Right forelimb (tissue), 1 donor: ENCODE data around the gene HOXC6.

Source experiments
- DNase-seq: peaks from one replicate; pipeline ENCODE4 v3.0.0-alpha.2; 2018

Gene HOXC6

DNA sequence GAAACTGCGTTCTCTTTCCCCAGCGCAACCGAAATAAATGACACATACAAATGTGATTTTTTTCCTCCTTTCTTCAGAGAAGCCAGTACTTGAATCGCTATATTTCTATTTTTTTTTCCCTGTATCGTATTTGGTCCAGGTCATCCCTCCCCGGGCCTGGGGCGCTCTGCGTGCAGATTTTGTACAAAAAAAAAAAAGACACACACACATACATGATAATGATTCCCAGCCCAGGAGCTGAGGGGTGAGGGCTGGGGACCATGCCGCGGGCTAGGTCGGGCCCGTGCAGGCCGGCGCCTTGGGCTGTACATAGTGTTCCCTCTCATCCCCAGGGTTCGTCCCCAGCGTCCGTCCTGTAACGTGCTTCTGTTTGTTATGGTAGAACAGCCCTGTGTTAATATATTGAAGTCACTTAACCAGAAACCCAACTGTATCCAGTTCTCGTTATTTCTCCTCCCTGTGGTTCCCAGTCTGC is 25.3 kb upstream of the HOXC6 start:
- no peak for DNase-seq

DNA sequence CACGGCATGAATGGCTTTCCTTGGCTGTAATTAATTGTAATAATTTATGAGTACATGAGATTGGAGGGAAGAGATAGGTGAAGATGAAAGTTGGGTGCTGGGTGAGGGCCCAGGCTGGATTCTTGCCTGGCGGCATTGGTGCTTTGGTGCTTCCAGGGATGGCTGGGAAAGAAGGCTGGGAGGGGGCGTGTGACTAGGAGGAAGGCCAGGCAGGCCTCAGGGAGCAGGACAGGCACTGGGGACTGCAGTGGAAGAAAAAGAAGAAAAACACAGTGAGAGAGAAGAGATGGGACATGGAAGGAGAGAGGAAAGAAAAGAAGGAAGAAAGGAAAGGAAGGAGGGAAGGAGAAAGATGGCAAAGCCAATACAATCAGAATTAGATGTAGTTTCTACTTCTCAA is 24.6 kb upstream of the HOXC6 start:
- no peak for DNase-seq

DNA sequence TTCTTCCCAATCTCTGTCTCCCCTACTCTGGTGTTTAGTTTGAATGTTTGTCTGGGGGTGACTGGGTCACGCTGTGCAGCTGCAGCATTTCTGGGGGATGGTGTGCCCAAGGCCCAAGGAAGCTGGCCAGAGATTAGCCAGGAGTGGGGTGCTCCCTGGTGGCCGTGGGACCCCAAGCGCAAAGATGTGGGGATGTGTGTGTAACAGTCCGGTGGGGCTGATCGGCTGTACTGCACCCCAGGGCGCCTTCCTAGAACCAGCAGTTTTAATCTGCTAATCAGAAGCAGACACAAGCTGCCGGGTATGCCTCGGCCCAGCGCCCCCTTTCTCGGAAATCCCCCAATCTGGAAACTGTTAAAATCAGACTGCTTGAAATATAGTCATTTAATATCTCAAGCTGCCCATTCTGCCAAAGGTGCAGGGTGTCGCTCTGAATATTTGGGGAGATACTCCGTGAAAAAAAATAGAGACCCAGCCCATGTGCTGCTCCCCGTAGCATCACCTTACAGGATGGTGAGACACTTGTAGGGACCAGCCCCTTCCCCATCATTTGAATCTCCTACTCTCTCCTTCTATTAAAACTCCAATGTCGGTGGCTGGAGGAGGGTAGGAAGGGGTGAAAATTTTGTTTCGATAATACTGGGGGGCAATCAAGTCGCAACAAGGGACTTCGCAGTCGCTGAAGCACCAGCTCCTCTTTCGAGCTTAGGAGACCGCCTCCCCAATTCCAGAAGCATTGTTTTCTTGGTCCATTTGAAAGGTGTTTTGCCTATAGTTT is 24.0 kb upstream of the HOXC6 start:
- DNase-seq: no peak

DNA sequence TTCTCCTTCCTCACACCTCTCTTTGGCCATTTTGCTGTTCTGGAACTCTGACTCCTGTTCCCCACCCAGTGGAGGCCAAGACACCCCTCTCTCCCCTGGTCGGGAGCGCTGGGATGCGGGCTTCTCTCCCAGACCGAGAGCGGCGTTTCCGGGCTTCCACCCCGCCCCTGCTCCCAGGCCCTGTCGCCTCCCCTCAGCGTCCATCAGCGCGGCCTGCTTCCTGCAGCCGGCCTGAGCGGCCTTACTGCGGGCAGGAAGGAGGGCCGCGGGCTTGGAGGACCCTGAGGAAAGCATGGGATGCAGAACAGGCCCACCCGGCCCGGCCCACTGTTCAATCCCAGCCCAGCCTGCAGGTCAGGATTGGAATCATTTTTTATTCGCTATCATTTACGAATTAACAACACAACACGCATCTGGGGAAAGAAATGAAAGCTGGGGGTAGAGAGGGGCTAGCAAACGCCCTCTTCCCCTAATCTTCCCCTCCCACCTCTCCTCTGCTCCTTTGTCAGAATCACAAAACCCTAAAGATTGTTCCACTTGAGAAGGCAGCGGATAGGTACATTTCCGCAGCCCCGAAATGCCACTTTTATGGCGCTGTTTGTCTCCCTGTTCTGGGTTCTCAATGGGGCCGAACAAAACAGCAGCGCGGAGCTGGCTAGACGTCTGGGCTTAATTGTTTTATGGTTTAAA is 23.3 kb upstream of the HOXC6 start:
- no peak for DNase-seq

DNA sequence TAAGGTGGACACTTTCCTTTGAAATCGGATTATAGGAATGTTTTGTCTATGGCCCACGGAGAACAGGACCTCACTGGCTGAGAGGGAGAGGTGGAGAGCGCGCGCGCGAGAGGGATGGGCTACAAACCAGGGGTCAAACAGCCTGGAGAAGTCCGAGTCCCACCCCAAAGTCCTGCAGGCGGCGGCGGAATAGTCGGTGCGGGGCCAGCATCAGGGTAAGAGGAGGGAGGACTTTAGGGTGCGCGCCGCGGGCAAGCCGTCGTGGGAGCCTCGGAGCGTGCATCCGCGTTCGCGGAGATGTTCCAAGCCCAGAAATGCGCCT is 22.7 kb upstream of the HOXC6 start:
- no peak for DNase-seq

DNA sequence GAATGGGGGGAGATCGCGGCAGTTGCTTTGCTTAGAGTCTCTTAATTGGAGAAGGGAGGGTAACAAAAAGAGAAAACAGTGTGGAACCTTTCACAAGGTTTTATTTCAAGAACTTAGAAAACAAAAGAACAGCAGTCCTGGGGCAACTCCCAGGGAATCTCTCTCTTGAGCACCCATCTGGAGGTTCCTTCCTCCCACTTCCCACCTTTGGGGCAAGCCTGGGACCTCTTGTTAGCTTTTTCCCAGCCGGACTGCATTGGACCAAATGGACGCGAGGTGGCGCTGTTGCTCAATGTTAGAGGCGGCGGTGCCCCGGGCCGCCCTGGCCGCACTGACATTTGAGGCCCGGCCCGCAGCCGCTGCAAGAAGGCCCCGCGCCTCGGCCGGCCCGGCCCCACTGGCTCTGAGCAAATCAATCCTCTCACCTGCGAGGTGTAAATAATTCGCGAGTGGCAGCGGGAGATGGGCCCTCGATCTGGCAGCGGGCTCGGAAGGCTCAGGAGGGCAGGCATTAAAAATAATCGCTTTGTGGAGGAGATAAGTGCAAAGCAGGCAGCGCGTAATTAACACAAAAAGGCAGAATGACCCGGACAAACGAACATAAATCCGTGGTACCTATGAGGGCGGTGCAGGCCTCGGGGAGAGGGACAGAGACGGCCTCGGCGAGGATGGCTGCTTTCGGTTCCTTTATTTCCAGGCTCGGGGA is 22.2 kb upstream of the HOXC6 start:
- peak; percentile 93 for DNase-seq

DNA sequence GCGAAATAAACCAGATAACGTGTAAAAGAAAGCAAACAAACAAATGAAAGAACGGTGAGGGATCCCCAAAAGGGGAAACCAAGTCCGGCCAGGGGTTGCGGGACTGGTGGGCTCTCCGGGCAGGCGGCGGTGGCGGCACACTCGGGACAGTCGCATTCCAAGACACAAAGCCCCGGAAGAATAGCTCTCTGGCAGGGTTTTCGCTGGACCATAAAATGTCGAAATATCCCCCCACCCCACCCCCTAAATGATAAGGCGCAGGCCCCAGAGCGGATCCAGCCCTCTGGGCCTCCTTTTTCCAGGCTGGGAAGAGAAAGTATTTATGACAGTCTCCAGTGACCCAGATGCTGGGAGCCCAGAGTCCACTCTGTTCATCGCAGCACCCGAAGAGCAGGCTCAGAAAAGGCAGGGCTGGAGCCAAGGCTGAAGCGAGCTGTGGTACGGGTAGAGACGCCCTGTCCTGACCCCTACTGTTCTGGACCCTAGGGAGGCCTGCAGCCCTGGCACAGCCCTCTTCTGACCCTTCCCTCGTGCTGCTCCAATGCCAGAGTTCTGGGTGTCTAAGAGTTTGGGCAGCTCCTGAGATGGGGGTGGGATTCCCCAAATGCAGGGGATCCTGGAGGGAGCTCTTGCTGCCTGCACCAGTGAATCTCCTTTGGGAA is 21.6 kb upstream of the HOXC6 start:
- no peak for DNase-seq

DNA sequence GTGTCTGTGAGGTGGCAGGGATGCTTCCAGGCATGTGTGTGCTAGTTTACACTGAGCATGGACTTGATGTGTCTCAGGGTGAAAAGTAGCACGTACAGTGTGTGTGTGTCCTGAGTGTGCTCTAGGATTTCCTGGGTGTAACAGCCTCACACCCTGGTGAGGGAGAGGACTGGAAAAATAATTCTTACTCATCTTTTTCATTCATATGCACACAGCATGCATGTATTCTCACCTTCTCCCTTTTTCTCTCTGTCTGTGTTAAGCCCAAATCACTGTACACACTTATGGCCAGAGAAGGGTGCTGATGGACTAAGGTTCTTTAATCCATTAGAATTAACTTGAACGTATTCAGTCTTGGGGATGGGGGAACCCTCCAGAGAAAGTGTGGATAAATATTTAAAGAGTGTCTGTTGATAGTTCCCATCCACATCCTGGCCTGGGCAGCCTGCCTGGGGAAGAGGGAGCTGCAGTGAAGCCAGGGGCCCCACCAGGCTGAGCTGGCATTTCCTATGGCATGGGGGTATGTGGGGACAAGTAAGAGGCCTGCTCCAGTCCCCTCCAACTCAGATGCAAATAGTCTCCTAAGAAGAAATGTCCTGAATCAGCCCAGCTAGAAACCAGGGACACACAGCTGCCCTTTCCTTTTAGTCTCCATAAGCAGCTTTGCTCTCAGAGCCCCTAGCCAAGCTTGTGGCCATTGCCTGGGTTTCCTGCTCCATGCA is 20.5 kb upstream of the HOXC6 start:
- no peak for DNase-seq

DNA sequence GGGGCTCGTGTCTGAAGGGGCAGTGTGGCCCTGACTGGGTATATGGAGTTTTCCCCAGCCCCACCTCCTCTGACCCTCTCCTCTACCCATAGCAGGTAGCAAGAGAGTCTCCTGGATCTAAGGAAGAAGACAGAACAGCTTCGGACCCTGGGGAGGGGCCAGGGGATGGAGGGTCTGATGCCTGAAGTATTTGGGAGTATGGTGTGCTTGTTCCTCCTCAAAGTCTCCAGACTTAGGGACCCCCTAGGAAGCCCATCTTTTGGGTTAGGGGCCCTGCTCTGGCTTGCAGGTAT is 20.0 kb upstream of the HOXC6 start:
- DNase-seq: no peak

DNA sequence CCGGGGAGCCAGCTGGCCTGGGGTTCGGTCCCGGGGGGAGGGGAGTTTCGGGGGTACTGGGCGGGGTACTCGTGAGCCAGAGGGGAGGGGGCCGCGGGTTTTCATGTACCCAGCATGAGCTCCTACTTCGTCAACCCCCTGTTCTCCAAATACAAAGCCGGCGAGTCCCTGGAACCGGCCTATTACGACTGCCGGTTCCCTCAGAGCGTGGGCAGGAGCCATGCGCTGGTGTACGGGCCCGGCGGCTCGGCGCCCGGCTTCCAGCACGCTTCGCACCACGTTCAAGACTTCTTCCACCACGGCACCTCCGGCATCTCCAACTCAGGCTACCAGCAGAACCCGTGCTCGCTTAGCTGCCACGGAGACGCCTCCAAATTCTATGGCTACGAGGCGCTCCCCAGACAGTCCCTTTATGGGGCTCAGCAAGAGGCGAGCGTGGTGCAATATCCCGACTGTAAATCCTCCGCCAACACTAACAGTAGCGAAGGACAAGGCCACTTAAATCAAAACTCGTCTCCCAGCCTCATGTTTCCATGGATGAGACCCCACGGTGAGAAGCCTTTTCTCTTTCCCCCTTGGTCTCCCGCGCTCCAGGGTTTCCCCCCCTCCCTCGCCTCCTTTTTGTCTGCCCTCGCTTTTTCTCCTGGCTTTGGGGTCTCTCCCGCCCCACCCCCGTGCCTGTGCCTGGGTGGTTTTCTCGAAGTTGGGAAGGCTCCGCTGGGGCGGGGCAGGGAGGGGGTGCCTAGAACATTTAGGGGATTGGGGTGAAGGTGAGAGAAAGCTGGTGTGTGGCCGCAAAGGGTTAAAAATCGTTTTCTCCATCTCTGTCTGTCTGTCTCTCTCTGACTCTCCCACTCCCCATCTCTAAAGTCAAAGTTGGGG is 18.8 kb upstream of the HOXC6 start:
- no peak for DNase-seq

DNA sequence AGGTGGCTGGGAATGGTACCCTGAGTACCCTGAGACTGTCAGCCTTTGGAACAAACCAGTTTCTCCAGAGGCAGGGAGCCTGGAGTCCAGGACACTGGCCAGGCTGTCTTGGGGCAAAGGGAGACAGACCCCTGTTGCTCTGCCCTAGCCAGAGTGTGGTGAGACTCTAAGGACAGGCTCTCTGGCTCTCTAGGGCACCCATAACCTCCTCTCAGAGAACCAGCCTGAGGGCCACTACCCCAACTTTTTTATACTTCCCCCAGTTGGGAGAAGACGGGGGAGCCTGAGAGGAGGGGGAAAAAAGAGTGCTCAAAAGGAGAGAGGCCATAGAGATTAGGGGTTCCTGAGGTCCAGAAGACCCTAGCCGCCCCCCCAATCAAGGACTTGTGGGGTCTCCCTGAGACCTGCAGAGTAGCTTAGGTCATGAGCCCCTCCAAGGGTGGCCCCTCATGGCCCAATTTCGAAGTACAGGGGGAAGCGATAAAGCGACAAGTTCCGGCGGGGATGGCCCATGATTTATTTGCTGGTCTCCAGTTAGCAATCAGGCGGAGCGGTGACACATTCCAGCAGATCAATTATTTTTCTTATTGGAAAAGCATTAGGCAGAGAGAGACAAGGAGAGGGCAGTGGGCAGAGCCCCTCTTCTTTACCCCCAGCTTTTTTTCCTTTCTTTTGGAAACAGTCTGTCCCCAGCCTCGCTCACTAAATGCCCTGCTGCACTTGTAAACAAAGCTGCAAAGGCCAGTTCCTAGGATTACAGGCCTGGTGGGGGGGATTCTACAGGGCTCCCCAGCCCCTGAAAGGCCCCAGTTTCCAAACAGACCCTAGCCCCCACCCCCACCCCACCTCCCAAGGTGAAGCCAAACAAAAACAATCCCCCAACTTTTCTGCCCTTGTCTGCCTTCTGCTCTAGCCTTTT is 17.9 kb upstream of the HOXC6 start:
- DNase-seq: no peak

DNA sequence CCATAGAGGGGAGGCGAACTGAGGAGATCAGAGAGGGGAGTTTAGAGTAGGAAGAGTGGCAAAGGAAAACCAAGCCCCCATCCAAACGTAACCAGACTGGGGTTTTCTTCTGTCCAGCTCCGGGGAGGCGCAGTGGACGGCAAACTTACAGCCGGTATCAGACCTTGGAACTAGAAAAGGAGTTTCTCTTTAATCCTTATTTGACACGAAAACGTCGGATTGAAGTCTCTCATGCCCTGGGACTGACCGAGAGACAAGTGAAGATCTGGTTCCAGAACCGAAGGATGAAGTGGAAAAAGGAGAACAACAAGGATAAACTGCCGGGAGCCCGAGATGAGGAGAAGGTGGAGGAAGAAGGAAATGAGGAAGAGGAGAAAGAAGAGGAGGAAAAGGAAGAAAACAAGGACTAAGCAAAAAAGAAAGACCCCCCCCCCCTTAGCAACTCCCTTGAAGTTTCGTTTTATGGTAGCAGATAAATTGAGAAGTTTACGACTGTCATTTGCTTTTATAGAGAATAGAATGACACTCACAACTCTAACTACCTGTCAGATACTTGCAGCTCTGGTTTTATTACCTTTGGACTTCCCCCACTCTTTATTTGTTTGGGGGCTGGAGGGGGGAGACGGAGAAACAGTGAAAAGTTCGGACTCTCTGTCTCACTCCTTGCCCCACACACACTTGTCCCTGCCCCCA is 17.1 kb upstream of the HOXC6 start:
- no peak for DNase-seq

DNA sequence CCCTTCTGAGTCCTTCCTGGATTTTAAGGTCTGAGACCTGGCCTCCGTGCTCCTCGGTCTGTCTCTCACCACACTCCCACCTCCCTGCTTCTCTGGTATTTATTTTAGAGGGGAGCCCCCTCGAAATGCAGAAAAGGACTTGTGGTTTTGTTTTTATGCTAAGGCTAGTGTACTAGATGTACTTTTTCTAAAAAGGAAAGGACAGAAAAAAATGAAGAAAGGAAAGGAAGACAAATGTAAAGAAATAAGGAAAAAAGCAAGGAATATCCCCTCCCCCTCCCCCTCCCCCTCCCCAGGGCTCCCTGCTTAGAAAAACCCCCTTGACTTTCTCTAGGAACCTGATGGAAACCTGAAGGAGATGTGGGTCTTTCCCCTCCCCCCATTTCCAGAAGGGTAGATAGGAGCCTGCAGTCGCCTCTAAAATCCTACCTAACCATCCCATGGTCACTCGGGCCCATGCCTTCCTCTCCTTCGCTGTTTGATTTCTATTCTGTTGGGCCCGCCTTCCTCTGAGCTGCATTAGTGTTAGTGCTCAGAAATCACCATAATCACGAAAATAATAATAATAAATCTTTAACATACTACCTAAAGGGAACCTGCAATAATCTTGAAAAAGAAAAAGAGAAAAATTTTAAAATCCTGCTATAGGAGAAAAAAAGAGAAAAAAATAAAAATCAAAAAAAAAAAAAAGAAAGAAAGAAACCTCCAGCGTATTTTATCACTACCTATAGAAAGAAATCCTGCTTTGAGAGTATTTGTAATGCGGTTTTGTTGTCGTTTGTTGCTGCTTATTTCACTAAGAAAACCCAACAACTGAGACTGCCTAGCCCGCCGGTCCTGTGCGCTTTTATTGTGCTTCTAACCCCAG is 16.3 kb upstream of the HOXC6 start:
- no peak for DNase-seq

DNA sequence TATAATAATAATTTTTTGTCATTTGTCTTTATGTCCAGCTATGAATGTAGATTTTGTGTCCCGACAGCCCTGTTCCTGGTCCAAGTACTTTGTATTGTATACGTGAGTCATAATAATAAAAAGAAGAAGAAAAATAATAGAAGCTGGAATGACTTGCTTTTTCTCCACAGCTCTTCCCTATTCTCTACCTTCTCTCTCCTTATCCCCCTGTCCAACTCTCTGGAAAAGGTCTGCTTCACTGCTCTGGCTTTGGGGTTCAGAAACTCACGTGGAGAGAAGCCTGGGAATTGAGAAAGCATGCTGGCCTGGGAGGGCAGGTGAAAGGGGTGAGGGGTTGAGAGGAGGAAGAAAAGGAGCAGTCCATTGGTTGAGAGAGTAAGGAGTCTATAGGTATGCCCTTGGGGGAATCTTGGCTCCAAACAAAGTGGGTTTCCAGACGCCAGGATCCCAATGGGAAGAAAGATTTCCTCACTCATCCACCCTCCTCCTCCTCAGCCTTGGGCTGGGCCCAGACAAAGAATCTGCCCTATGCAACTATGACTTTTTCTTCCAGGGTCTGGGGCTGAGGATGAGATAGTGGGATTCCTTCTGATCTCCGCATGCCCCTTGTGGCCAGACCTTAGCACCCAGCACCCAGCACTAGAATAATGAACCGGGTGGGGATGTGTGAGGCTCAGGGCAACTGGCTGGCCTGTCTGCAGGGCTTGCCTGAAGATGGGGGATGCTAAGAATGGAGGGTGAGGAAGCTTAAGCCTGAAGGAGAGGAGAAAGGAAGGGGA is 15.4 kb upstream of the HOXC6 start:
- DNase-seq: no peak

DNA sequence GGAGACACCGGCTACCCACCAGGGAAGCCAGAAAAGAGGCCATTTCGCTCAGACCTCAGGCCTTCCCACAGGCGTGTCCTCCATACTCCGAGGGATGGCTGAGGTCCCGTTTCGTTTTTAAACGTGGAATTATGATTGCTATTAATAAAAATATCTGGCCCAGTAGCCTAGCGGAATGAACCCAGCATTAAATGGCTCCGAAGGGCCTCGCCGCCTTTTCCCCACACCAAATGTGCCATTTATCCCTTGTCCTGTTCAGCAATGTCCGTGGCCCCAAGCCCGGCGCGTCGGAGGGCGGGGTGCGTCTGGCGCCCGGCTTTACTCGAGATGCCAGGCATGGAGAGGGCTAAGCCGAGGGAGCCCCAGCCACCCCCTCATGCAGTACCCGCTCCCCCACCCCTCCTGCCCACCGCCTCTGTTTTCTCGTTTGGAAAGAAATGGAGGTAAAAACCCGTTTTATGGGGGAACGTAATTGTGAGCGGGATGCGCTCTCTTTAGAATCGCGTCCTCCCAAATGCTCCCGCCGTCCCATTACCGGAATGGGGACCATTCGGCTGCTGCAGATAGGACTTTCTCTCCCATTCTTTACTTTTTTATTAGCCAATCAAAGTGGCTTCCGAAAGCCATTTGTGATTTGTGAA is 13.7 kb upstream of the HOXC6 start:
- DNase-seq: no peak

DNA sequence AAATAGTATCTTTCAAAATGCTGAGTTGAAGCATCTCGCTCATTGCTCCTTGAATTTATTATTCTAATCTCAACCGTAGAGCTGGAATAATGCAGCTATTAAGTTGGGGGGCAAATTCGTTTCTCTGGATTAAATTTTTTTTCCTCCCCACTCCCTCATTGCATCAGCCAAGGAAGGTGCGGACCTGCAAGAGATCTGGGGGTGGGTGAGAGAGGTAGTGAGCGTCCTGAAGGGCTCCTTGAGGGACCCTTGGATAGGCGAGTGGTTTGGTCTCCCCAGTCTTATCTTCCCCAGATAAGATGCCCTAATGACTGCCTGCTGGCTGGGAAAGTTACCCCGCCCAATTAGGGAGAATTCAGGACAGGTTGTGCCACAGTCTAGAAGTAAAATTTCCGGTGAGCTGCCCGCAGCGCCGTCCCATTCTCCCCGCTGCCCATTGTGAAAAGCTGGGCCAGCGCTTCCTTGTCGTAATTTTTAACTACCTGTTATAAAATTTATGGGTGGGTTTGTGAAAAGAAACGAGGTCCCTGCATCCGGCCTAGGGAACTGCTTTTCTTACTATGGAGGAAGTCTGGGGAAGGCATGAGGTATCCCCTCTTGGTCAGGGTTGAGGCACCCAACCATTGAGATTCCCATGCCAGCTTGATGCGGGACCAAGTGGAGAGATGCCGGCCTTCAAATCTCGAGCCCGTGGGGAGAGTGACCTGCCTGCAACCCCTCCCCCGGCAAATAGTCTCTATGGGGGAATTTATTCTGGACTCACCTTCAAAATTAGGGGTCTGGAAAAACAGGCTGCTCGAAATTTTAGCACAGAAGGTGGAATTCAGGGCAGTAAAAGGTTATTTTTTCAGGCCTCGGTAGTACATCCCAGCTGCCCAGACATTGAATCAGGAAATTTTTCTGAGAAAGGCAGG is 13.0 kb upstream of the HOXC6 start:
- no peak for DNase-seq

DNA sequence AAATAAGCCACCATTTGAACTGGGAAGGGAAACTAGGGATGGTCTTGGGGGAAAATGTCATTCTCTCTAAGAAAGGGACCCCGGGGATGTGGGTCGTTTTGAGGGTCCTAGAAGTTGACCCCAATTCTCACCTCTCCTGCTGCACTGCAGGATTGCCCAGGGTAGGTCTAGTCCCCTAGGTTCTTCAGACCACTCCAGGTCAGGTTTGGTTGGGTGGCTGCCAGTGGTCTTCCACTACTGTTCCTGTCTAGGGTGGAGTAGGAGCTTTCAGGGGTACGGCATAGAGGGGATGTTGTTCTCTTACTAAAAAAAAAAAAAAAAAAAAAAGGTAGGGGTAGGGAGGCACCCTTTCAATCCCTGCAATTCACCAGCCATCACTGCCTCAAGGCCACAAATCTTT is 12.2 kb upstream of the HOXC6 start:
- no peak for DNase-seq
